OCI-LY7 (cell line): ENCODE measurements around the gene GATA6.

Experiments
- EZH2phosphoT487 ChIP-seq: fragments of 200-600 bp; sonication (generic); IDR thresholded peaks from 2 replicates; pipeline ENCODE4 v1.6.1; 2018; ENCODE audit warnings: low read depth, borderline replicate concordance, mild to moderate bottlenecking, mixed run types, antibody characterized with exemption, low read length, moderate library complexity, mixed read lengths
- TF ChIP-seq, protein P1 (sequence below): fragments of 200-600 bp; sonication (generic); conservative IDR thresholded peaks from 2 replicates; pipeline ENCODE4 v1.5.1; 2014; ENCODE audit warnings: mild to moderate bottlenecking, antibody characterized with exemption, low read length, moderate library complexity, mixed read lengths

DNA sequence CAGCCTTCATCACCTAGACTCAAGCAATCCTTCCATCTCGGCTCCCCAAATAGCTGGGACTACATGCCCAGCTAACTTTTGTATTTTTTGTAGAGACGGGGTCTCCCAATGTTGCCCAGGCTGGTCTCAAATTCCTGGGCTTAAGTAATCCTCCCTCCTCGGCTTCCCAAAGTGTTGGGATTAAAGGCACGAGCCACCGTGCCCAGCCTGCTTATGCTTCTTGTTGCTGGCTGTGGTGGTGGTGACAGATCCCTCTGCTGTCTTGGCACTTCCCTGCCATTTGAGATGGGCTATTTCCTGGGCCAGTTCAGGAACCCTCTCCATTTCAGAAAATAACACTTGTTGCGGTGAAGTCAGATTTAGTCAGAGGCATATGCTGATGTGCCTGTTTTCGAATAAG, 28.8 kb downstream of the GATA6 start:
- TF ChIP-seq, protein P1, sequence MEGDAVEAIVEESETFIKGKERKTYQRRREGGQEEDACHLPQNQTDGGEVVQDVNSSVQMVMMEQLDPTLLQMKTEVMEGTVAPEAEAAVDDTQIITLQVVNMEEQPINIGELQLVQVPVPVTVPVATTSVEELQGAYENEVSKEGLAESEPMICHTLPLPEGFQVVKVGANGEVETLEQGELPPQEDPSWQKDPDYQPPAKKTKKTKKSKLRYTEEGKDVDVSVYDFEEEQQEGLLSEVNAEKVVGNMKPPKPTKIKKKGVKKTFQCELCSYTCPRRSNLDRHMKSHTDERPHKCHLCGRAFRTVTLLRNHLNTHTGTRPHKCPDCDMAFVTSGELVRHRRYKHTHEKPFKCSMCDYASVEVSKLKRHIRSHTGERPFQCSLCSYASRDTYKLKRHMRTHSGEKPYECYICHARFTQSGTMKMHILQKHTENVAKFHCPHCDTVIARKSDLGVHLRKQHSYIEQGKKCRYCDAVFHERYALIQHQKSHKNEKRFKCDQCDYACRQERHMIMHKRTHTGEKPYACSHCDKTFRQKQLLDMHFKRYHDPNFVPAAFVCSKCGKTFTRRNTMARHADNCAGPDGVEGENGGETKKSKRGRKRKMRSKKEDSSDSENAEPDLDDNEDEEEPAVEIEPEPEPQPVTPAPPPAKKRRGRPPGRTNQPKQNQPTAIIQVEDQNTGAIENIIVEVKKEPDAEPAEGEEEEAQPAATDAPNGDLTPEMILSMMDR = no peak
- TF ChIP-seq EZH2phosphoT487 = no peak
